H1 (cell line): ENCODE data around the gene ABCG8. TPM values are rescaled to one million over a fixed set of nuclear protein-coding genes. Genes with fewer than 3 reads are reported as not detected.

Source experiments
- CHD7 ChIP-seq: fragments of 300-600 bp; sonication (generic); IDR thresholded peaks from 2 replicates; pipeline ENCODE4 v1.7.1; 2012; ENCODE audit warnings: low read length, moderate library complexity, mild to moderate bottlenecking, inconsistent platforms; ENCODE audit not compliant: insufficient replicate concordance
- SP4 ChIP-seq: IDR thresholded peaks from 2 replicates; pipeline ENCODE4 v1.6.1; 2012; ENCODE audit warnings: low read length, inconsistent platforms
- polyA plus RNA-seq, 7 experiments: library from polyadenylated mRNA; depleted of rRNA in 3 of 7; stranded (reverse) in 5 of 7; unstranded in 2 of 7; fragments of >200 nt in 5 of 7; fragments of 200-250 nt in 2 of 7; gene quantifications; 1 replicate in 5 of 7; 2 replicates in 1 of 7; 4 replicates in 1 of 7; pipeline versions ENCODE4 v1.2.1 to v1.2.3, GENCODE V29; 2011 to 2013; ENCODE audit warnings: missing spikeins in 2 of 7, mixed read lengths in 2 of 7
- total RNA-seq: library from RNA; stranded (reverse); fragmentation: NEBNext Ultra II Directional; extraction: Animal tissue kit (Norgen Biotek cat#: 25700); gene quantifications from 2 replicates; pipeline ENCODE4 v1.2.1, GENCODE V29; 2021

The ABCG8 gene
- total and polyA plus RNA-seq, 2 of the 8 experiments (the other 6 are each of a cell fraction or from before 2014, with no cell fraction given), result not detected

GRCh38 chr2:43824512-43824911 is 14.3 kb upstream of the ABCG8 start (continued):
- no peak for TF ChIP-seq CHD7
- no peak for TF ChIP-seq SP4
- TF ChIP-seq, all 59 proteins: peak for 0
